OCI-LY3 (cell line): ENCODE results near the gene RAPGEF2.

Experiments
- EZH2phosphoT487 ChIP-seq: fragments of 200-600 bp; shearing (Covaris generic); IDR thresholded peaks from 2 replicates; pipeline ENCODE4 v1.6.1; 2018; ENCODE audit warnings: antibody characterized with exemption, mixed run types, low read depth
- TF ChIP-seq, protein P1 (sequence below): fragments of 200-600, 300-600 bp; sonication (generic); IDR thresholded peaks from 2 replicates; pipeline ENCODE4 v1.5.1; 2014; ENCODE audit warnings: antibody characterized with exemption, low read length, low read depth

DNA sequence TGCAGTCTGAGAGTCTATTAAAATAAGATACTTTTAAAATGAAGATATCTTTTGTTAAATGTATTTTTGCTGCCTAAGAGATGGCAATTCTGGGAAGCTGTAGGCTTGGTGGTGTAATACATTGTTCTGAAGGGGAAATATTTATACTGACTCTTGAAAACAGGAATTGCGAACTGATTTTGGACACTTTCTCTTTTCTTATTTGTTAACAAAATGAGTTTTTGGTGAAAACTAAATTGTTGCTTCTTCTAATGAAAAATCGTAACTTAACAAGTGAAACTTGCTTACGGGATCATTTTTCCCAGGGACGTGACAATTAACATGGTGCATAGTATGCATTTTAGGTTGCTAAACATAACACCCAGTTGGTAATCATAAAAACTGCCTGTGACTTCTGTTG, 71.0 kb downstream of the RAPGEF2 start:
- TF ChIP-seq, protein P1, sequence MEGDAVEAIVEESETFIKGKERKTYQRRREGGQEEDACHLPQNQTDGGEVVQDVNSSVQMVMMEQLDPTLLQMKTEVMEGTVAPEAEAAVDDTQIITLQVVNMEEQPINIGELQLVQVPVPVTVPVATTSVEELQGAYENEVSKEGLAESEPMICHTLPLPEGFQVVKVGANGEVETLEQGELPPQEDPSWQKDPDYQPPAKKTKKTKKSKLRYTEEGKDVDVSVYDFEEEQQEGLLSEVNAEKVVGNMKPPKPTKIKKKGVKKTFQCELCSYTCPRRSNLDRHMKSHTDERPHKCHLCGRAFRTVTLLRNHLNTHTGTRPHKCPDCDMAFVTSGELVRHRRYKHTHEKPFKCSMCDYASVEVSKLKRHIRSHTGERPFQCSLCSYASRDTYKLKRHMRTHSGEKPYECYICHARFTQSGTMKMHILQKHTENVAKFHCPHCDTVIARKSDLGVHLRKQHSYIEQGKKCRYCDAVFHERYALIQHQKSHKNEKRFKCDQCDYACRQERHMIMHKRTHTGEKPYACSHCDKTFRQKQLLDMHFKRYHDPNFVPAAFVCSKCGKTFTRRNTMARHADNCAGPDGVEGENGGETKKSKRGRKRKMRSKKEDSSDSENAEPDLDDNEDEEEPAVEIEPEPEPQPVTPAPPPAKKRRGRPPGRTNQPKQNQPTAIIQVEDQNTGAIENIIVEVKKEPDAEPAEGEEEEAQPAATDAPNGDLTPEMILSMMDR = no peak
- TF ChIP-seq EZH2phosphoT487 = no peak
